Right kidney (tissue), 1 donor: Measurements from ENCODE around the gene MIB1.

Experiments used
- DNase-seq: peaks from one replicate; pipeline ENCODE4 v3.0.0-alpha.2; 2016

MIB1 gene

DNA sequence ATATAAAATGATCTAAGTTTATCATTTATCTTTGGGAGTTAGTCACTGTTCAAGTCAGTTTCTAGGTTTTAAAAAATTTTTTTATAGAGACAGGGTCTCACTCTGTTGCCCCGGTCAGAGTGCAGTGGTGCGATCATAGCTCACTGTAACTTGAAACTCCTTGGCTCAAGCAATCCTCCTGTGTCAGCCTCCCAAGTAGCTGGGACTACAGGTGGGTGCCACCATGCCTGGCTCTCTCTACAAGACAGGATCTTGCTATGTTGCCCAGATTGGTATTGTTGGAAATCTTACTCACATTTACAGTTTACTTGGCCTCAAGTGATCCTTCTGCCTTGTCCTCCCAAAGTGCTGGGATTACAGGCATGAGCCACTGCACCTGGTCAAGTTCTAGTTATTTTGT is 74.5 kb downstream of the MIB1 start:
- no peak for DNase-seq

DNA sequence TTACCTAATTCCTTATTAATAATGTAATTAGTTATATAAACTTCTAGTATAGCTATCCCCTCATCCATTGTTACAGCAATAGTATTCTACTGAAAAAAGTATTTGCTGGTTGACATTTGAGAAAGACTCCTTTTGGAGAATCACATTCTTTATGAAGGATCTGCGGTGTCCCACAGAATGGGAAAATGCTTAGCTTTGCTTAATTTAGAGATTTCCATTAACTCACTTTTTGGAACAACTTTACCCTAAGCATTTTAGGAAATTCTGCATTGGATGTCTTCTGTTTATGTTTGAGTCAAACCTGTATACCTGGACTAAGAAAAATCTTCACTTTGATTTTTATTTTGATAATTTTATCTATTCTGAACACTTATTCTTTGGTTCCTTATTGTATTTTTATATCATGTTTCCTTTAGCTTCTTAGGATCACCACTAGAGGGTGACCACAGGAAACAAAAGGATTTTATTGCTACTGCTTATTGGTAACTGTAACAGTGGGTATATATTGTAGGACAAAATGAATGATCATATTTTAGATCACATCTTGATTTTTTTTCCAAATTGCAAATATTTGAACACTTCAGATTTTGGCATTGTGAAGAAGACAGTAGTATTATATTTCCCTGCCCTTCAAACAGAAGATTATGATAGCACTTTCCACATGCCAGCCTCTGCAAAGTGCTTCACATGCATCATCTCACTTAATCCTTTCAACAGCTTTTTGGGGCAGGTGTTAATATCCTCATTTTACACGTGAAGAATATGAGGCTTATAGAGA is 79.6 kb downstream of the MIB1 start:
- DNase-seq, result no peak

DNA sequence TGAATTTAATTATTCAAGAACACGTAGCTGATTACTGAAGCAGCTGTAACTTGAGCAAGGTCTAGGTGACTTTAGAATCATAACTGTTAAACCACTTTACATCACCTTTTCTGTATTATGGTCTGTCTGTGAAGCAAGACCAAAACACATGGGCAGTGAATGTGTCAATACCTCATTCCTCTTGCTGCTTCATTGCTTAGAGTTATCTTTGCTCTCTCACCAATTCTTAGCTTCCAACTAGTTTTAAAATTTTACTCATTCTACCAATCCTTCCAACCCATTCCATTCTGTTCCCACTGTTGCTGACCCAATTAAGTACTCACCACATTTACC is 80.2 kb downstream of the MIB1 start:
- no peak for DNase-seq

DNA sequence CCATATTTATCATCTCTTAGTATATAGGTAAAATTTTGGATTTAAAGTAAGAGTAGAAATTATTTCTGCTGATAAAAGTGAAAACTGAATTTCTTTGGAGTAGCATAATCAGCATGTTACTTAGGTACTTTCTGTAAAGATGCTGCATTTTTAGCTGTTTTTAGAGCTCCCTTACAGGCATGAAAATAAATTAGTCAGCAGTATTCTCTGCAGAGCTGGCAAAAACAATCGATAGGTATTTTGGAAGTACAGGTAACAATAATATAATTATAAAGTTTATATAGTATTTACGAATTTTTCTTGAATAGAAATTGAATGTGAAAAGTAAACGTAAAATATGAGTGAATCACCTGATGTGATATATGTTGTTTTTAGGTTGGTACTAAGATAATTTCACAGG is 83.3 kb downstream of the MIB1 start:
- no peak for DNase-seq

DNA sequence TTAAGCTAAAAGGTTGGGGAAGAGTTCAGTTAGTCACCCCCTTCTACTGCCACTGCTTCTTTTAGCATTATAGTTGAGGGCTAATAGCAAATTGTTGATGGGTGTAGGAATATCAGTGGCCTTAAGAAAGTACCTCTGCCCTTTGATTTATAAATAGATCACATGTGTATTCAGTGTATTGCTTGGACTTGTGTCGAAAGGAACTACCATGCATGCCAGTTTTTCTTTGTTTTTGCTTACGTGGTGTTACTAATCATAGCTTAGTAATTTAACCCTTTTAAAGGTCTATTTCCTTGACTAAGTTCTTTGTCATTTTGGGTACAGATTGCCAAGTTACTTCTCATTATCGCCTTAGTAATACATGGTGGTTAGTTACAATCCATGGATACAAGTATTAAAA is 85.6 kb downstream of the MIB1 start:
- no peak for DNase-seq

DNA sequence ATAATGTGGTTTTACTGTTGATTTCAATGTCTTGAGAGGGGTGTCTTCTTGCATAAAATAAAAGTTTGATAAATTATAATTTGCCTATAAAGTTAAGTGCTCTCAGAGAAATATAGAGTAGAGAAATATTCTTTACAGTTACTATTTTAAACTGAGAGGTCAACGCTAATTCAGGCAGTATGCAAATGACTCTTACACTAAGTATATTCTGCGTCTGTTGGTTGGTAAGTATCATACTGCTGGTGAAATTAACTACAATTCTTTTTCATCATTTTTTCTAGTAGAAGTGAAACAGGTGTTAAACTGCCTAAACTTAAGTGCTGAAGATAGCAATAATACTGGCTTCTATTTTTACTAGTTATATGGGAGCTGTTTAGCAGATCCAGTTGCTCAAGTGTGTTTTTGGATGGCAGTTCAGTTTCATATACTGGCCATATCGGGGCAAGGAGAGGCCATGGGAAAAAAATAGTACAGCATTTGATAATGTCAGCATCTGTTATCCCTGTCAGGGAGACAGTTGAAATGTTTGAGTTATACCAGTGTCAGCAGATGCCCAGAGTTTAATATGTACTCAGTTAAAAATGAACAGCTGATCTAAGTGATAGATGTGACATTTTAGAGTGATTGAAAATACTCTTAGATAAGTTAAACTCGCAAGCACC is 86.2 kb downstream of the MIB1 start:
- DNase-seq, result no peak

DNA sequence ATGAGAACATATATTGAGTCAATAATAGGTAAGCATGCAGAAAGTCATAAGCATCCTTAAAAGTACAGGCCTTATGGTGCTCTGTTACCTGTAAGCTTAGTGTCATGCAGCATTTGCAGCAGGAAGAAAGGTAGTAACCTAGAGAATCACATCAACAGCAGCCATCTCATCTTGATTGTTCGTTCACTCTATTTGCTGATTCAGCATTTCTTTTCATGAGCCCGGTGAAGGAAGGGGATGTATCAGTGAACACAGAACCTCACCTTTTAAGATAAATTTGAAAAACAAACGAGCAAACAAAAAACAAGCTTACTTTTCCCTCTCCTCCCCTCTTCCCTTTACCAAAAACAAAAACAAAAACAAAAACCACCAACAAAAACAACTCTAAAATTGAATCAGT is 89.9 kb downstream of the MIB1 start:
- no peak for DNase-seq

DNA sequence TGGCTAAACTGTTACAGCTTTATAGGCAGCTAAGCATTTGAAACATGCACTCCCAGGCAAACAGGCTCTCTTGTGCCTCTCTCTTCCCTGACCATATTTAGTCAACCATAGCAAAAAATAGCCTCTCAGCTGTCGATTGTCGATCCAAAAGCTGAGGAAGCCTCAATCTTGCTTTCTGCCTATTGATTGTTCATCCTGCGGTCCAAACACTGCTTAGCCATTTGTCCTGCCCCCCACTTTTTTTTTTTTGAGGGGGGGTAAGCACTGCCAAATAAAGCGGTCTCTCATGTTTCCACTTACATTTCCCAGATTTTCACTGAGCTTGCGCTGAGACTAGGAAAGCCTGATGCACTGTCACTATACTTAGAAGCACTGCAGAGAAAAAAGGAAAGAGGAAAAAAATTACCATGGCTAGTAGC is 90.8 kb downstream of the MIB1 start:
- no peak for DNase-seq

DNA sequence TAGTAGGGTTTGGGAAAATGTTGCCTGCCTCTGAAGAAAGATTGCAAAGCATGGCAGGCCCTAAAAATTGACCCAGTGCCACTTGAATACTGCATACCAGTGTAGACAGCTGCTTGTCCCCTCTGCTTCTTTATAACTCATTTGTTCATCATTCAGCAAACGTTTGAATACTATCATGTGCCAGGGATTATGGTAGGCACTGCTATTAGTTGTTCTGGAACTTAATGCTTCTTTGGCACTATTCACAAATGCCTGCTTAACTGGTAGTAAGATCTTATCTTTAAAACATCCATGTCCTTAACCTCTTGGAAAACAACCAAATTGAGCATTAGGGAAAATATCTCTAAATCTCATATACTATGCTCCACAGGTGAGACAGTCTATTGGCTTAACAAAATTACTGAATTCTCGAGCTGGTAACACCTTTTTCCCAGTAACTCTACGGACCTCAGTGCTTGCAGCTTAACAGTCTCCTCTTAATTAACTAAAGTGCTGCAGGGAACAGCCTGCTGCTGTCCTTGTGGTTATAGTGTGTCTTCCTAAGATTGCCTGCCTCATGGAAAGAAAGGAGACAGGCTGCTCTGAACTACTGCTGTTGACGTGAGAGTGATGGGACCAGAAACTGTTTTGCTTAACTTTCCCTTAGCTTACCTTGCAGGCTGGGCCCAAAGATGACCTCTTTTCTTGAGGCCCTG is 93.2 kb downstream of the MIB1 start:
- no peak for DNase-seq

DNA sequence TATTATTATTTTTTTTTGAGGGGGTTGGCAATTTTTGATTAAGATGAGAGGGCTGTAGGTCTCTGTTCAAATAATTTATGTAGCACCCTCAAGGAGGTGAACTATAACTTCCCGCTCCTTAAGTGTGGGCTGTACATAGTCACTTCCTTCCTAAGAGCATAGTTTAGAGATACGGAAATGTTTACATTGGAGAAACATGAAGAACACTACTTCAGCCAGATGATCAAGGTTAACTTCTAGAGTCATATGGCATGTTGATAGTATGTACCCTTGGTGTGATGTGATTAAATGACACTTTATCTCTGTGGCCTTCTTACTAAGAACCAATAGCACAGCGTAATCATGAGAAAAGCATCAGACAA is 93.7 kb downstream of the MIB1 start:
- DNase-seq, result no peak

DNA sequence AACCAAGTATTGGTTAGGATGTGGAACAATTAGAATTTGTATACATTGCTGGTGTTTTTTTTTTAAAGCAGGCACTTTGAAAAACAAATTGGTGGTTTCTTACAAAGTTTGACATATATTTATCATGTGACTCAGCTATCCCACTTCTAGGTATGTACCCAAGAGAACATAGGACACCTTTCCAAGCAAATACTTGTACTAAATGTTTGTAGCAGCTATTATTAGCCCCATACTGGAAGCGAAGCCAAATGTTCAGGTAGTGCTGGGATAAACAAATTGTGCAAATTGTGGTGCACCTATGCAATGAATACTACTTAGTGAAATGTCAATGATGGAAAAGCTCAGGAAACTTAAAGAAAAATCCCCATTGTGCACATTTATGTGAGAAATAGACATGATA is 101.0 kb downstream of the MIB1 start:
- no peak for DNase-seq

DNA sequence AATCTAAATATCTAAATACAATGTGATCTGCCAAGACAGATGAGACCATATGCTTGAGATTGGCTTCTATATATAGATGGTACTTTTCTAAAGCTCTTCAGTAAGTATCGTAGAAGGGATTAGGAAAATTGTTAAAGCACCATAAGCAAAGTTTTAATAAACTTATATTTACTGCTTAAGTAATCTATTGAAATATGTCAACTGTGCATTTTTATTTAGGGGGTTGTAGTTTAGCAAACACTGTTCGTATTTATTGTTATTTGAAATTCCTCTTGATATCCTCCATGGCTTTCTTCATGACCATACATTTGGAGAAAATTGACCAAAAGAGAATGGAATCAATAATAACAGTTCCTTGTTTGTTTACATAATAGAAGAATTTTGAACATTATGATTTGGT is 102.7 kb downstream of the MIB1 start:
- no peak for DNase-seq

DNA sequence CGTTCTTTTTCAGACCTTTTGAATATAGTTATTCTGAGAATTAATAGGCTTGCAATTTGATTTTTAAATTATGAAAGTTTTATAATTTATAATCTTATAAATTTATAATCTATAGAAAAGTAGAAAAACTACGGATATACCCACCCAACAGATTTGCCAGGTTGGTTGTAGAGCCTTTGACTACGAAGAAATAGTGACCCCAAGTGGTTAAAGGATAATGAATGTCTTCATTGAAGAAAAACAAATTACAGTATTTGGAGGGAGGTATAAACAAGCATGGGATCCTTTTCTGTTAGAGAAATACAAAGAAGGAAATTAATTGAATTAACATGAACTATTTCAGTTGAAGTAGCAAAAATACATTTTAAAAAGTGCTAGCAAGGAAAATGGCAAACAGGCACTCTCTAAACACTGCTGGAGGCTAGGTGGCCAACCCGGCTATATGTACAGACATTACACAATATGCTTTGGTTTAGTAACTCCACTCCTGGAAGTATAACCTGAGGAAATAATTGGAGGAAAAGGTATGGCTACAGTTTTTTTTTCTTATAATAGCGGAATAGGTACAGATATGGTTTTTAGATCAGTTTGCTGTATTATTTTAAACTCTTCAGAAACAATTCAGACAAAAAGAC is 110.9 kb downstream of the MIB1 start:
- DNase-seq, result no peak

DNA sequence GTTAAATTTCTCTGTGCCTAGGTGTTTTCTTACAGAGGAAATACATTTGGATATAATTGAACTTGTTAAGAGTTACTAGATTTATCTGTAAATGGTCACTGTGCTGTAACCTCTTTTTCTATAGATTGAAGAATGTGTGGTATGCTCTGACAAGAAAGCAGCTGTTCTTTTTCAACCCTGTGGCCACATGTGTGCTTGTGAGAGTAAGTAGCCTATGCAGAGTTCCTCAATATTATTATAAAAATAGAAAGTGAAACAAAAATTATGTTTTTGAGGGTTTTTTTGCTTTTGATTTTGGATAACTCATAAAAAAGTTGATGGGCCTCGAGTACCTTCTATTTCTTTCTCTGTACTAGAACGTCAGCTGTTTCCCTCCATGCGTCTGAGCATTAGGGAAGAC is 112.4 kb downstream of the MIB1 start:
- no peak for DNase-seq

DNA sequence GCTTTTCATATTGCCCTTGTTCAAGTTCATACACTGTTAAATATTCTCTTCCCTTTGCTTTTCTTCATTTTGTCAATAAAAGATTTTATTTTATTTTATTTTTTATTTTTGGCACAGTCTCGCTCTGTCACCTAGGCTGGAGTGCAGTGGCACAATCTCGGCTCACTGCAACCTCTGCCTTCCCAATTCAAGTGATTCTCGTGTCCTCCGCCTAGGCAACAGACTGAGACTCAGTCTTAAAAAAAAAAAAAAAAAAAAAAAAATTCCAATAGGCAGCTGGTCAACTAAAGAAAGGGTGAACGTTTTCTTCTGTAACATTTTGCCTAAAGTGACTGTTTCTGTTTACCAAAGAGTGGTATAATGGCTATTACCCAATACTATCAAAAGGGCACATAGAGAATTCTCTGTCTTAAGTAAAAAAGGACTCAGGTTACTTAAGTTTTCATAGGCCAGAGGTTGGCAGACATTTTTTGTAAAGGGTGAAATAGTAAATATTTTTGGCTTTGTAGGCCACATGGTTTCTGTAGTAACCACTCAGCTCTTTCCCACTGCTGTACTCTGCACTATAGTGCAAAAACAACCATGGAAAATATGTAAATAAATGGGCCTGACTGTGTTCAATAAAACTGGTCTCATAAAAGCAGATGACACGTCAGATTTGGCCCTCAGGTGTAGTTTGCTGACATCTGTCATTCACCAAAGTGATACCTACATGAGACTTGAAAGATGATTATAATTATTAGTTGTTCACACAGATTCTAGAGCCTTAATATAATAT is 113.4 kb downstream of the MIB1 start:
- DNase-seq, result no peak

DNA sequence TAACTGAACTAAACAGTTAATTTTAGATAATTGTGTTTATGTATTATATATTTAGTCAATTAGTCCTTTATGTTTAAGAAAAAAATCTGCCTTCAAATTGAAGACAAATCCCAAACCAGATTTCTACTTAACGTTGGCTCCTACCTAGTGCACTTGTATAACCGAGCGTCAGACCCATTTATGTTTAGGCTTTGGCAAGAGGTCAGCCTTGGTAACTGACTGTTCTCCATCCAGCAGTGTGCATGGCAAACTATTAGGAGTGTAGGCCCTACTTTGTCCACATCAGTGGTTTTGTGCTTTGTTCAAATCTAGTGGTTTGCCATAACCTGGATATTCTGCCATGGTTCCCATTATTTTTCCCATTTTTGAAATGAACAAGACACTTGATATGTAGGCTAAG is 114.8 kb downstream of the MIB1 start:
- no peak for DNase-seq

DNA sequence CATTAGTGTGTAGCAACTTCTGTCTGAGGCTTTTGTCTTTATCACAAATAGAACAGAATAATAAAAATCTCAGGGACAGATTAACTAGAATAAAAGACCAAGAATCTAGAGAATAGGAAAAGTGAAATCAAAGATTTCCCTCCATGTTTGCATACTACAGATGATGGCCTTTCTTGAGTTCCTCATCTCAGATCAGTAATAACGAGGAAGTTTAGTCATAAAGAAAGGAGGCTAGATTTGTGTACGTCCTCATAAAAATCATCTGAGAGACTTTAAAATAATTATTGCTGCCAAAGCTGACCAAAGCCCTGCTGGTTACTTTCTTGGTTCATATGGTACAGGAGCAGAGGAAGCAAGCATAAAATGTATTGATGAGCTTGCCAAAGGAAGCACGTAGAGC is 117.3 kb downstream of the MIB1 start:
- no peak for DNase-seq

DNA sequence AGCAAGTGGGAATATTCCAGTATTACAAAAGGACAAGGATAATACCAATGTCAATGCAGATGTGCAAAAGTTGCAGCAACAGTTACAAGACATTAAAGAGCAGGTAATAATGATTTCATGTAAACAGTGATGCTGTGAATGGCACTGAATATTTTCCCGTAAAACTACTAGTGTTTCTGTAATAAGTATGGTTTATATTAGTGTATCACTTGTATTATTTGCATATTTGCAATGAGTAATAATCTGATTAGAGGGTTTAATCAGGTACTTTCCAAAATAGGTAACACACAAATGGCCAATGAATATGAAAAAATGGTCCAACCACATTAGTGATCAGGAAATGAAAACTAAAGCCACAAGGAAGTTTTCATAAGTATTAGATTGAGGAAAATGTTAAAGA is 118.0 kb downstream of the MIB1 start:
- DNase-seq, result no peak

DNA sequence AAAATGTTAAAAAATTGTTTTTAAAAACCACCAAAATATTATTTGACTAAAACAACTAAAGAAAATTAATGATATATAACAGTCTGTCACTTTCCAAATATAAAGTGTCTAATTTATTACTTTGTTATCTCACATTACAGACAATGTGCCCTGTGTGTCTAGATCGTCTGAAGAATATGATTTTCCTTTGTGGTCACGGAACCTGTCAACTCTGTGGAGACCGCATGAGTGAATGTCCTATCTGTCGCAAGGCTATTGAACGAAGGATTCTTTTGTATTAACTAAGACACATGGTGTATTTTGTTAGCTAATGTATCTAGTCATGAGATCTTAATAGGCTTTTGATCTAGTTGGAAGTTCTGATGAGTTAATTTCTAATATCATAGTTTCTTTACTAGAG is 123.8 kb downstream of the MIB1 start:
- no peak for DNase-seq

DNA sequence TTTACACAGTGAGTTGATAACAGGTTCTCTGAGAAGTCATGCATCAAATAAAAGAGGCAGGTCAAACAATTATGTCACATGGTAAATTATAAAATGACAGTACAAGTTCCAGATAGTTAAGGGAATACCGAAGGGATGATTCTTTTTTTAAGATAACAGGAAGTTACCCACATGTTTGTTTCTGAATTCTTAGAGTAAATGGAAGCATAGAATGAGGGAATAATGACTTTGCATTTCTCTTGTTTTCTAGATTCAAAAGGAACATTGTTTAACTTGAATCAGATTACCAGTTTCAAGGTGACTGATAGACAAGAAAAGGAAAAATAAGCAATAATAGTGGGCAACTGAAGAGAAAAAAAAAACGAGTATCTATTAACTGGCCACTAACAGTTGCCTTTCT is 124.5 kb downstream of the MIB1 start:
- no peak for DNase-seq

DNA sequence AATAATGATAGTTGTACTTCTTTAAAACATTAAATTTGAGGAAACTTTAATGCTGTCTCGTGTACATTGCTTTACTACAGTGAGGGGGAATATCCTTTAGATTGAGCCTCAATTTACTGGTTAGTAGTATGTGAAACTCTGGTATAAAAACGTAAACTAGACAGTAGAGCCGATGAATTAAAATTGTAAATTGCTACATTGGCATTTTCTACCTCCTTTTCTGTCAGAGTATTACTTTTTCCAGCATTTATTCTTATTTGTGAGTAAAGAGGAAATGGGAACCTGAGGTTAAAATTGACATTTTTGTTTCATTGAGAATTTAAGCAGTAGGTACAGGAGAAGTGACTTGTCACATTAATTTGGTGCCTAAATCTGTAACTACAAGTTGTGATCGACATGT is 128.2 kb downstream of the MIB1 start:
- no peak for DNase-seq

DNA sequence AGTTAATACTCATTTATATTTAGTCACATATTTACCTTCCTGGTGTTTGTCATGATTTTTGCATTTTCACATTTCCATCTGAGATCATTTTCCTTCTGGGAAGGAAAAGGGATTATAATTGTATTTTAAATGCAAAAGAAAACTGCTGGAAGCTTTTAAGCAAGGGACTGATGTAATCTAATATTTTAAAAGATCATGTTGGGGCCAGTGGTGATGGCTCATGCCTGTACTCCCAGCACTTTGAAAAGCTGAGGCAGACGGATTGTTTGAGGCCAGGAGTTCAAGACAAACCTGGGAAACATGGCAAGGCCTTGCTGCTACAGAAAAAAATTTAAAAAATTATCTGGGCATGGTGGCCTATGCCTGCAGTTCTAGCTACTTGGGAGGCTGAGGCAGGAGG is 149.0 kb downstream of the MIB1 start:
- no peak for DNase-seq
